SK-N-SH (cell line): ENCODE data around the gene PAGE2B. TPM values are rescaled to one million over a fixed set of nuclear protein-coding genes. Genes with fewer than 3 reads are reported as not detected.

Source experiments
- CTCF ChIA-PET: fragments of 300-600, 350-600 bp; formaldehyde crosslinking; extraction: SDS; loops from one replicate; lab custom pipeline; 2021; lab: Yijun Ruan, JAX
- POLR2A ChIA-PET: fragments of 350-600 bp; sonication (Branson Sonifier 250); formaldehyde crosslinking; extraction: SDS; loops from one replicate; lab custom pipeline; 2020; ENCODE audit warnings: antibody characterized with exemption, inconsistent platforms; lab: Yijun Ruan, JAX
- DNase-seq: peaks from one replicate; pipeline ENCODE4 v3.0.0; 2012
- H2AFZ ChIP-seq: fragments of 200-600 bp; sonication (generic); 2 replicates; pipeline ENCODE4 v1.8.1; 2016; ENCODE audit warnings: antibody characterized with exemption, mild to moderate bottlenecking, low read depth
- H3F3A ChIP-seq: fragments of 200-600 bp; sonication (generic); replicated peaks from 2 replicates; pipeline ENCODE3; 2016; ENCODE audit warnings: antibody characterized with exemption, mild to moderate bottlenecking; ENCODE audit not compliant: insufficient read depth
- H3K27ac ChIP-seq, 2 experiments: fragments of 200-500 bp in 1 of 2; fragments of 200-600 bp in 1 of 2; sonication (Bioruptor generic) in 1 of 2; sonication (generic), shearing (Covaris generic) in 1 of 2; 2 replicates each; pipeline versions ENCODE4 v1.5.1 to v1.6.1; 2014 to 2016; ENCODE audit warnings: low read depth in 2 of 2, inconsistent platforms in 1 of 2, low read length in 1 of 2, mild to moderate bottlenecking in 1 of 2, mixed read lengths in 1 of 2
- H3K27me3 ChIP-seq: fragments of 200-600 bp; sonication (generic), shearing (Covaris generic); 2 replicates; pipeline ENCODE4 v1.6.1; 2016; ENCODE audit warnings: mixed run types; ENCODE audit not compliant: insufficient read depth
- H3K36me3 ChIP-seq, 2 experiments: fragments of 200-500 bp in 1 of 2; fragments of 200-600 bp in 1 of 2; sonication (Bioruptor generic) in 1 of 2; sonication (generic) in 1 of 2; replicated peaks in 1 of 2; 2 replicates each; pipeline versions ENCODE3 to v1.5.1; 2014 to 2016; ENCODE audit warnings: low read length in 1 of 2, mild to moderate bottlenecking in 1 of 2; ENCODE audit not compliant: insufficient read depth in 2 of 2, control insufficient read depth in 1 of 2
- H3K4me1 ChIP-seq, 2 experiments: fragments of 200-500 bp in 1 of 2; fragments of 200-600 bp in 1 of 2; sonication (Bioruptor generic) in 1 of 2; sonication (generic), shearing (Covaris generic) in 1 of 2; 2 replicates each; pipeline versions ENCODE4 v1.5.1 to v1.6.1; 2014 to 2016; ENCODE audit warnings: low read depth in 1 of 2, low read length in 1 of 2, mixed run types in 1 of 2; ENCODE audit not compliant: insufficient read depth in 2 of 2, control insufficient read depth in 1 of 2
- H3K4me2 ChIP-seq: fragments of 200-600 bp; sonication (generic), shearing (Covaris generic); 2 replicates; pipeline ENCODE4 v1.6.1; 2017; ENCODE audit warnings: mixed run types
- H3K4me3 ChIP-seq, 2 experiments: fragments of 200-500 bp in 1 of 2; fragments of 200-600 bp in 1 of 2; sonication (Bioruptor generic) in 1 of 2; sonication (generic), shearing (Covaris generic) in 1 of 2; 2 replicates each; pipeline versions ENCODE4 v1.5.1 to v1.8.1; 2014 to 2016; ENCODE audit warnings: low read depth in 2 of 2, inconsistent platforms in 1 of 2, low read length in 1 of 2, mild to moderate bottlenecking in 1 of 2, mixed read lengths in 1 of 2, moderate library complexity in 1 of 2
- H3K79me2 ChIP-seq: fragments of 200-600 bp; sonication (generic); 2 replicates; pipeline ENCODE4 v1.8.1; 2017; ENCODE audit warnings: mild to moderate bottlenecking; ENCODE audit not compliant: insufficient read depth
- H3K9ac ChIP-seq: fragments of 200-600 bp; sonication (generic); 2 replicates; pipeline ENCODE4 v1.6.1; 2017; ENCODE audit warnings: mixed run types
- H3K9me2 ChIP-seq: fragments of 200-600 bp; sonication (generic); 2 replicates; pipeline ENCODE4 v1.6.1; 2017; ENCODE audit warnings: mixed run types
- H3K9me3 ChIP-seq: fragments of 200-600 bp; sonication (generic); 2 replicates; pipeline ENCODE4 v1.6.1; 2017; ENCODE audit warnings: mixed run types, mild to moderate bottlenecking, moderate library complexity
- H4K20me1 ChIP-seq: fragments of 200-600 bp; sonication (generic); 2 replicates; pipeline ENCODE4 v1.6.1; 2017; ENCODE audit warnings: mild to moderate bottlenecking, mixed run types; ENCODE audit not compliant: insufficient read depth
- CHD2 ChIP-seq: fragments of 150-350 bp; IDR thresholded peaks from 2 replicates; pipeline ENCODE4 v1.6.1; 2018; ENCODE audit warnings: low read length; ENCODE audit not compliant: partially characterized antibody
- EZH2phosphoT487 ChIP-seq: fragments of 200-600 bp; sonication (generic); IDR thresholded peaks from 2 replicates; pipeline ENCODE4 v1.6.1; 2017; ENCODE audit warnings: low read depth, mixed run types, mild to moderate bottlenecking, antibody characterized with exemption, moderate library complexity, borderline replicate concordance
- FOSL2 ChIP-seq: IDR thresholded peaks from 2 replicates; pipeline ENCODE4 v1.4.0; 2012; ENCODE audit warnings: low read depth, mild to moderate bottlenecking, moderate library complexity, borderline replicate concordance
- FOXJ3 ChIP-seq: sonication (generic); formaldehyde crosslinking; IDR thresholded peaks from 2 replicates; pipeline ENCODE4 v1.5.1; 2020; ENCODE audit warnings: mild to moderate bottlenecking, missing genetic modification reagents
- FOXM1 ChIP-seq: IDR thresholded peaks from 2 replicates; pipeline ENCODE4 v1.4.0; 2012; ENCODE audit warnings: low read depth, mild to moderate bottlenecking
- GATA2 ChIP-seq: sonication (generic); formaldehyde crosslinking; IDR thresholded peaks from 2 replicates; pipeline ENCODE4 v1.5.0; 2020; ENCODE audit warnings: mild to moderate bottlenecking, missing genetic modification reagents
- MXI1 ChIP-seq: IDR thresholded peaks from 2 replicates; pipeline ENCODE4 v1.6.1; 2012; ENCODE audit warnings: mild to moderate bottlenecking, low read depth, low read length, improper control_type of control experiment
- NFIC ChIP-seq: IDR thresholded peaks from 2 replicates; pipeline ENCODE4 v1.4.0; 2012; ENCODE audit warnings: borderline replicate concordance
- RXRA ChIP-seq: IDR thresholded peaks from 2 replicates; pipeline ENCODE4 v1.4.0; 2012; ENCODE audit warnings: low read depth, mild to moderate bottlenecking, borderline replicate concordance
- TEAD4 ChIP-seq: IDR thresholded peaks from 2 replicates; pipeline ENCODE4 v1.4.0; 2012; ENCODE audit warnings: mild to moderate bottlenecking, borderline replicate concordance; ENCODE audit not compliant: insufficient read depth
- YY1 ChIP-seq: IDR thresholded peaks from 2 replicates; pipeline ENCODE4 v1.4.0; 2012; ENCODE audit warnings: low read depth, mild to moderate bottlenecking
- WGBS: methylation state at CpG from one replicate; pipeline ENCODE4 v1.1.6; 2017; ENCODE audit warnings: low lambda C conversion rate; 5-methylcytosine and 5-hydroxymethylcytosine counted together
- polyA plus RNA-seq, 3 experiments: library from polyadenylated mRNA; depleted of rRNA; stranded (reverse); fragments of >200 nt; gene quantifications; 2 replicates each; pipeline ENCODE4 v1.2.3, GENCODE V29; 2012
- TF ChIP-seq, protein P1 (sequence below): IDR thresholded peaks from 2 replicates; pipeline ENCODE4; 2012

The PAGE2B gene, protein sequence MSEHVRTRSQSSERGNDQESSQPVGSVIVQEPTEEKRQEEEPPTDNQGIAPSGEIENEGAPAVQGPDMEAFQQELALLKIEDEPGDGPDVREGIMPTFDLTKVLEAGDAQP
- polyA plus RNA-seq (2012; rRNA removed): 0.31 TPM in 1 of 2 replicates, not detected in the other
- 0.17 TPM in 1 of 2 replicates, not detected in the other for polyA plus RNA-seq (2012; cell fraction: cytosol; rRNA removed)
- polyA plus RNA-seq (2012; cell fraction: nucleus; rRNA removed): not detected in 2 replicates

DNA sequence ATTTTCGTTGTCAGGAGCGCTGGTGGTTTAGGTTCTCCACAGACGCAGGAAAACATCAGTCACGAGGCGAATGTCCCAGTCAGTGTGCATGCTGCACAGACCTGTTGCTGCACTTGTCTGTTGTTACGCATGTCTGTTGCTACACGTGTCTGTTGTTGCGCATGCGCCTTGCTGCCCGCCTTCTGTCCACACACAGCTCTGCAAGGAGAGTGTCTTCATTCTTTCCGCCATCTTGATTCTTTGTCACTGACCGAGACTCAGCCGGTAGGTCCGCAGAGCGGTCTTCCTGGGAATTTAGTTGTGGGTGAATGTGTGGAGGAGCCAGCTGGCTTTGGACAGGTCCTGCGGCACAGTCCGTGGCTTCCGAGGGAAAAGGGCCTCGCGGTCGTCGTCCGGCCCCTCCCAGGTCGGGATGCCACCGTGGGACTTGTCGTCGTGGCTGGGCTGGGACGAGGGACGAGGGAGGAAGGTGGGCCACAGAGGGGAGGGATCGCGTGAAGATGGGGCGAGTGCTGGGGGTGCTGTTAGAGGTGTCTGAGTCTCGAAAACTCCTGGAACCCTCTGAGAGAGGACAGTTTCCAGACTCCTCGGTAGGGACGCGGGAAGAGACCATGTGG is at the start of gene PAGE2B:
TSS of gene PAGE2B (plus strand) at position 180 of the 617 bp plus-strand sequence. CDS start 1,012 bp downstream, outside the sequence.
- WGBS: 64% methylated on average over 34 of the region's 36 CpGs
- Histone ChIP-seq H3K27me3 (no peaks in the 10 kb centered on the region; the same call in 1 of the 2 replicates), H2AFZ (no peak within 1 kb of the TSS), H4K20me1 (no peaks in the 10 kb centered on the region), H3K9me3 (no peaks in the 10 kb centered on the region), H3K36me3 (no peaks in the 10 kb centered on the region), H3K4me1 (no peaks in the 10 kb centered on the region), H3K79me2 (no peaks in the 10 kb centered on the region), H3K9me2 (no peaks in the 10 kb centered on the region)
- TF ChIP-seq TEAD4 (no peak), FOXM1 (no peak), FOSL2 (no peak), GATA2 (CRISPR knock-in tag) (no peak), EZH2phosphoT487 (no peak), RXRA (no peak), MXI1 (no peak), YY1 (no peak)
- TF ChIP-seq, protein P1, sequence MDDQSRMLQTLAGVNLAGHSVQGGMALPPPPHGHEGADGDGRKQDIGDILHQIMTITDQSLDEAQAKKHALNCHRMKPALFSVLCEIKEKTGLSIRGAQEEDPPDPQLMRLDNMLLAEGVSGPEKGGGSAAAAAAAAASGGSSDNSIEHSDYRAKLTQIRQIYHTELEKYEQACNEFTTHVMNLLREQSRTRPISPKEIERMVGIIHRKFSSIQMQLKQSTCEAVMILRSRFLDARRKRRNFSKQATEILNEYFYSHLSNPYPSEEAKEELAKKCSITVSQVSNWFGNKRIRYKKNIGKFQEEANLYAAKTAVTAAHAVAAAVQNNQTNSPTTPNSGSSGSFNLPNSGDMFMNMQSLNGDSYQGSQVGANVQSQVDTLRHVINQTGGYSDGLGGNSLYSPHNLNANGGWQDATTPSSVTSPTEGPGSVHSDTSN: no peak
- TF ChIP-seq, all 33 proteins: peak for 0
- CTCF ChIA-PET: no interaction called here
- H3F3A ChIP-seq: no peaks in the 10 kb centered on the region
- H3K4me2 ChIP-seq: no peak within 1 kb of the TSS
- POLR2A ChIA-PET: no interaction called here
- no peak within 1 kb of the TSS for H3K27ac ChIP-seq
- H3K4me3 ChIP-seq: no peak within 1 kb of the TSS
- H3K9ac ChIP-seq: no peak within 1 kb of the TSS
- no peak for DNase-seq

DNA sequence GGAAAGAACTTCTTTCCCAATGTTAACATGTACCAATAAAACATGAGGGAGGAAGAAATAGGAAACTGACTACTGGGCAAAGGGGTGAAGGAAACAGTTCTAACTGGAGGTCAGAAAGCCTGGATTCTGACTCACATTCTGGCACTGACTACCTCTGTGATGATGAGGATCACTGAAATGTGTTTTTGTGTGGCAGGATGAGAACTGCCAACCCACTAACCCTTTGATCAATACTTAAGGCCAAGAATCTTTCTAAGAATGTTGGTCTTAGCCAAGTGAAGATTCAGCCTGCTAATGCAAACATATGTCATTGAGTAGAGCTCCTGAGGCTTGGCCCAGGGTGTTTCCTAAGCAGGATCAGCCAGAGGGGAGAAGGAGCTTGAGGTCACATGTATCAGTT is 48.7 kb upstream of the PAGE2B start:
- Histone ChIP-seq H3F3A (no peaks in the 10 kb centered on the region), H3K9ac (no peak overlapping the region), H3K27ac (no peak overlapping the region), H3K27me3 (peaks cover 4% of the 10 kb centered on the region; the same call in 1 of the 2 replicates), H2AFZ (no peak overlapping the region), H3K36me3 (no peaks in the 10 kb centered on the region), H3K79me2 (no peaks in the 10 kb centered on the region), H3K4me3 (no peak overlapping the region), H3K4me2 (no peak overlapping the region), H3K9me2 (no peaks in the 10 kb centered on the region), H3K4me1 (no peaks in the 10 kb centered on the region), H3K9me3 (no peaks in the 10 kb centered on the region), H4K20me1 (no peaks in the 10 kb centered on the region)
- TF ChIP-seq, protein P1: no peak
- TF ChIP-seq FOXJ3 (CRISPR knock-in tag): no peak
- no peak for TF ChIP-seq FOSL2
- no peak for TF ChIP-seq CHD2
- TF ChIP-seq FOXM1: no peak
- TF ChIP-seq NFIC: no peak
- DNase-seq: no peak
- POLR2A ChIA-PET: no interaction called here
- CTCF ChIA-PET: no interaction called here
